Measurements from ENCODE around the gene SMG9. TPM values are rescaled to one million over a fixed set of nuclear protein-coding genes. Genes with fewer than 3 reads are reported as not detected.

The SMG9 gene
- polyA plus RNA-seq, 1 experiment = 14.8 TPM

DNA sequence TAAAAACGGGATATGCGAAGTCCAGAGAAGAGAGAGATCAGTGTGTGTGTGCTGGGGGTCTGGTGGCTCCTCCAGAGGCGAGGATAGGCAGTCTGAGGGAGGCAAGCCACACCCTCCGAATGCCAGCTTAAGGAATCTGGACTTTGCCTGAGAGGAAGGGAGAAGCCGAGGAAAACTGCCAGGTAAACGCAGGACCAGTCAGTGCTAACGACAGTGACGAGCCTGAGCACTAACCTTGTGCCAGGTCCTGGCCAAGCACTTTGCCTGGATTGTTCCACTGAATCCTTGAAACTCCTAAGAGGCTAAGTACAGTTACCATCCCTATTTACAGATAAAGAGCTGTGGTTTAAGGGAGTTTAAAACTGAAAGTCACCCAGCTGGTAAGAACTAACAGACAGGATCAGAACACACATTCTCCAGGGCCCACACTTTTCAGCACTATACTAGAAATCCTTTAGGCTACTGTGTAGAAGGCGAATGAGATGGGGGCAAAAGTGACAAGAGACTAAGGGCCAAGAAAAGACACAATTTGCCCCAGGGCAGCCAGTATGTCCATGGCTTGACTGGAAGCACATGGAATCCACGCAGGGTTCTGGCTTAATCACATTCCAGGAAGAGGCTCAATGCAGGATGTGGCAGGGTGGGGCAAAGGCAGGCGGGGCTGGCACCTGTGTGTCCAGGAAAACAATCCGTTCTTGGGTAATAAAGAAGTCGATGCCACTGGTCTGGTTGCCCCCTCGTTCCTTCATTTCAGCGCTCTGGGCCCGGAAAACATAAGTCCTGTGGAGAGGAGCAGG, 15.1 kb downstream of the SMG9 start:
- TF ChIP-seq, protein P1, sequence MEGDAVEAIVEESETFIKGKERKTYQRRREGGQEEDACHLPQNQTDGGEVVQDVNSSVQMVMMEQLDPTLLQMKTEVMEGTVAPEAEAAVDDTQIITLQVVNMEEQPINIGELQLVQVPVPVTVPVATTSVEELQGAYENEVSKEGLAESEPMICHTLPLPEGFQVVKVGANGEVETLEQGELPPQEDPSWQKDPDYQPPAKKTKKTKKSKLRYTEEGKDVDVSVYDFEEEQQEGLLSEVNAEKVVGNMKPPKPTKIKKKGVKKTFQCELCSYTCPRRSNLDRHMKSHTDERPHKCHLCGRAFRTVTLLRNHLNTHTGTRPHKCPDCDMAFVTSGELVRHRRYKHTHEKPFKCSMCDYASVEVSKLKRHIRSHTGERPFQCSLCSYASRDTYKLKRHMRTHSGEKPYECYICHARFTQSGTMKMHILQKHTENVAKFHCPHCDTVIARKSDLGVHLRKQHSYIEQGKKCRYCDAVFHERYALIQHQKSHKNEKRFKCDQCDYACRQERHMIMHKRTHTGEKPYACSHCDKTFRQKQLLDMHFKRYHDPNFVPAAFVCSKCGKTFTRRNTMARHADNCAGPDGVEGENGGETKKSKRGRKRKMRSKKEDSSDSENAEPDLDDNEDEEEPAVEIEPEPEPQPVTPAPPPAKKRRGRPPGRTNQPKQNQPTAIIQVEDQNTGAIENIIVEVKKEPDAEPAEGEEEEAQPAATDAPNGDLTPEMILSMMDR (IDR thresholded peaks at IDR 0.05; ENCODE audit: insufficient read depth, low read depth, low read length) = no peak
- H3K36me3 ChIP-seq (ENCODE audit: control insufficient read depth, insufficient read depth, low read length) = peaks cover 34% of the 10 kb centered on the region
- H3K27me3 ChIP-seq (ENCODE audit: control insufficient read depth, insufficient read depth, low read length) = no peaks in the 10 kb centered on the region
- ChIA-PET POLR2A (interaction anchor here (0.6 kb wide), 1 partner anchor 36 kb away, joined by 9 read pairs; no protein-coding TSS in a partner anchor), CTCF (interaction anchor here (0.6 to 6.9 kb wide), 5 partner anchors 27 to 586 kb away, joined by 3 to 71 read pairs (median 5); no protein-coding TSS in a partner anchor)
- H3K4me3 ChIP-seq (ENCODE audit: low read depth, low read length) = no peak overlapping the region
- DNase-seq (ENCODE audit: low read depth) = no peak

DNA sequence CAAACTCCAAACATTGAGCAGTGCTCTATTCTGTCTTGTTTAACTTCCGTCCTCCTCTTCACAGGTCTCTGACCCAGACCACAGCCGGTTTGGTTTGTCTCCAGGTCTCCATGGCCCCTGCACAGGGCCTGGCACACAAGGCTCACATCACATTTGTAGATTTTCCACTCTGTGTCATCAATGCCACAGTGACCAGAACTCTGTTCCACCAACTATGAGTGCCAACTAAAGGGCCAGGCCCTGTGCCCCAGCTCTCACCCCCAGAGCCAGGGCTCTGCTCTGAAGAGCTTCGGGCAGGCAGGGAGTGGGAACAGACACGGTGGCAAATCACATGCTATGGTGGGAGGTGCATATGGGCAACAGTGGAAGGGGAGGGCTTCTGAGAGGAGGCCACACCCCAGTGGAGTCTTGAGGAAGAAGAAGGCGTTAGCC, 16.0 kb downstream of the SMG9 start:
- ChIA-PET POLR2A (no interaction called here), CTCF (interaction anchor here (1.3 kb wide), 1 partner anchor 36 kb away, joined by 5 read pairs; no protein-coding TSS in a partner anchor)
- Histone ChIP-seq H3K36me3 (ENCODE audit: control insufficient read depth, insufficient read depth, low read length) (peaks cover 33% of the 10 kb centered on the region), H3K4me3 (ENCODE audit: low read depth, low read length) (no peak overlapping the region), H3K27me3 (ENCODE audit: control insufficient read depth, insufficient read depth, low read length) (no peaks in the 10 kb centered on the region)
- DNase-seq (ENCODE audit: low read depth) = no peak
- TF ChIP-seq, protein P1 (IDR thresholded peaks at IDR 0.05; ENCODE audit: insufficient read depth, low read depth, low read length) = no peak

DNA sequence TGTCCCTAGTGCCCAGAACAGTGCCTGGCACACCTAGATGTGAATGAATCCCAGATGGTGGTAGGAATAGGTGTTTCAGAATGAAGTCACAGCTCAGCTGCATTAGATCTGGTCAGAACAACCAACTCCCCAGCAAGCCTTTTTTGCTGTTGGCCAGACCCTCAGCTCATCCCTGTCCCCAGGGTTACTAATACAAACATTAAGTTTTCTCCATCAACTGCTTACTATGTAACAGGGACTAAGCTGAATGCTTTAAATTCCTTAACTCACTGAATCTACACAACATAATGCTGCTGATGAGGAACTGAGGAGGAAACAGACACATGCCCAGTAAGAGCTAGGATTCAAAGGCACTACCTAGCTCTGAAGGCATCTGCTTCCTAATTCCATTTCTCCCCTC, 18.8 kb downstream of the SMG9 start:
- CTCF ChIA-PET = interaction anchor here (0.8 to 2.5 kb wide), 6 partner anchors 9 to 66 kb away, joined by 3 to 13 read pairs (median 5); partner anchors contain the start of gene PLAUR
- POLR2A ChIA-PET = no interaction called here

DNA sequence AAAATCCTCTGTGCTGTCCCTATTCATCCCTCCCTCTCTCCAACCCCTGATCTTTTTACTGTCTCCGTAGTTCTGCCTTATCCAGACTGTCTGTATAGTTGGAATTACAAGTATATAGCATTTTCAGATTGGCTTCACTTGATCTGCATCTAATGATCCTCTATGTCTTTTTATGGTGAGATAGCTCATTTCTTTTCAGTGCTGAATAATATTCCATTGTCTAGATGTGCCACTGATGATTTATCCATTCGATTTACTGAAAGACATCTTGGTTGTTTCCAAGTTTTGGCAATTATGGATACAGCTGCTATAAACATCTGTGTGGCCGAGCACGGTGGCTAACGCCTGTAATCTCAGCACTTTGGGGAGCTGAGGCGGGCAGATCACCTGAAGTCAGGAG, 19.7 kb downstream of the SMG9 start:
- Histone ChIP-seq H3K4me3 (ENCODE audit: low read depth, low read length) (no peak overlapping the region), H3K27me3 (ENCODE audit: control insufficient read depth, insufficient read depth, low read length) (no peaks in the 10 kb centered on the region), H3K36me3 (ENCODE audit: control insufficient read depth, insufficient read depth, low read length) (peaks cover 31% of the 10 kb centered on the region)
- CTCF ChIA-PET = interaction anchor here (0.9 to 2.5 kb wide), 3 partner anchors 10 to 50 kb away, joined by 3 to 13 read pairs (median 3); no protein-coding TSS in a partner anchor
- POLR2A ChIA-PET = no interaction called here
- DNase-seq (ENCODE audit: low read depth) = no peak
- TF ChIP-seq, protein P1 (IDR thresholded peaks at IDR 0.05; ENCODE audit: insufficient read depth, low read depth, low read length) = no peak

More for the DNA sequence above, 18.8 kb downstream of the SMG9 start:
- no peak for DNase-seq (ENCODE audit: low read depth)
- H3K27me3 ChIP-seq (ENCODE audit: control insufficient read depth, insufficient read depth, low read length) = no peaks in the 10 kb centered on the region
- H3K36me3 ChIP-seq (ENCODE audit: control insufficient read depth, insufficient read depth, low read length) = peaks cover 36% of the 10 kb centered on the region
- no peak overlapping the region for H3K4me3 ChIP-seq (ENCODE audit: low read depth, low read length)
- TF ChIP-seq, protein P1 (IDR thresholded peaks at IDR 0.05; ENCODE audit: insufficient read depth, low read depth, low read length) = no peak

DNA sequence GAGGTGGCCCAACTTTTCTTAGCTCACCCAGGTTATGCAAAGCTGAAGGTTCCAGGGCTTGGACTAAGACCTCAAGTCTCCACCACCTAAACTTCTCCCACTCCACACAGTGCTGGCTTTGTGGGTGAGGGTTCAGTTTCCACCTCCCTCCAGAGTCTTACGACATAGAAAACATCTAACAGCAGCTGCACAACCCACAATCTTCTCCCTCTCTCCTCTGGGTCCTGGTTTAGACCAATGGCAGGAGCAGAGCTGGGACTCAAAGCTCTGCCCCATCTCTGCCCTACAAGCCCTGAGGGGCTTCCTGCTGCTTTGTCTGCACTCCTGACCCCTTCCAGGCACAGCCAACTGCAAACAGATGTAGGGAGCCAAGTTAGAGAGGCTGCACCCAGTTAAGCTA, 22.9 kb downstream of the SMG9 start:
- no peak overlapping the region for H3K4me3 ChIP-seq (ENCODE audit: low read depth, low read length)
- ChIA-PET CTCF (interaction anchor here (0.7 to 3.1 kb wide), 3 partner anchors 14 to 34 kb away, joined by 3 to 18 read pairs (median 3); no protein-coding TSS in a partner anchor), POLR2A (no interaction called here)
- no peak for DNase-seq (ENCODE audit: low read depth)
- peaks cover 27% of the 10 kb centered on the region for H3K36me3 ChIP-seq (ENCODE audit: control insufficient read depth, insufficient read depth, low read length)
- TF ChIP-seq, protein P1 (IDR thresholded peaks at IDR 0.05; ENCODE audit: insufficient read depth, low read depth, low read length) = no peak
- no peaks in the 10 kb centered on the region for H3K27me3 ChIP-seq (ENCODE audit: control insufficient read depth, insufficient read depth, low read length)
